K562 (cell line): ENCODE measurements around the gene KDM4C. TPM values are rescaled to one million over a fixed set of nuclear protein-coding genes. Genes with fewer than 3 reads are reported as not detected.

Experiments used
- ATAC-seq: fragments of 200-7000 bp; cut with Tn5 transposase; 3 replicates; pipeline ENCODE4 v1.9.1; 2020; ENCODE audit warnings: moderate library complexity
- BruUV-seq: library from RNA; stranded (reverse); fragments of 400-500 nt; replicated peaks from 2 replicates; lab custom pipeline; 2021; lab: Mats Ljungman, UMichigan
- CTCF ChIA-PET: fragments of 300-600 bp; formaldehyde crosslinking; extraction: SDS; loops from one replicate; lab custom pipeline; 2021; ENCODE audit warnings: low intra/inter-chr PET ratio; lab: Yijun Ruan, JAX
- POLR2A ChIA-PET: fragments of 300-600, 350-650 bp; sonication (Branson Sonifier 250); formaldehyde crosslinking; extraction: SDS; loops from one replicate; lab custom pipeline; 2021; ENCODE audit warnings: antibody characterized with exemption, inconsistent platforms; lab: Yijun Ruan, JAX
- DNase-seq, 4 experiments: peaks; one replicate each; pipeline versions ENCODE4 v3.0.0 to v3.0.0-alpha.2; 2011 to 2018; ENCODE audit warnings: low spot score in 3 of 4, mixed read lengths in 3 of 4; ENCODE audit errors: extremely low read depth in 1 of 4
- FAIRE-seq: peaks from 2 replicates; lab custom pipeline; 2011; peaks lifted over from hg19 to GRCh38; lab: Jason Lieb, UNC
- H2AFZ ChIP-seq: 2 replicates; pipeline ENCODE4 v1.6.0; 2011; ENCODE audit warnings: low read depth, low read length, control low read depth, inconsistent platforms
- H3K27ac ChIP-seq: fragments of 200-600 bp; 3 replicates; pipeline ENCODE4 v1.8.0; 2011; ENCODE audit warnings: low read depth, mild to moderate bottlenecking, control low read depth, inconsistent platforms, low read length, moderate library complexity, mixed read lengths; ENCODE audit errors: extremely low read depth
- H3K27me3 ChIP-seq, 2 experiments: fragments of 300-600 bp in 1 of 2; 2 replicates in 1 of 2; 3 replicates in 1 of 2; pipeline versions ENCODE4 v1.6.0 to v1.8.0; 2011; ENCODE audit warnings: inconsistent platforms in 2 of 2, low read length in 2 of 2, mild to moderate bottlenecking in 1 of 2, mixed read lengths in 1 of 2, moderate library complexity in 1 of 2; ENCODE audit not compliant: control insufficient read depth in 2 of 2, insufficient read depth in 2 of 2
- H3K36me3 ChIP-seq: fragments of 300-600 bp; 3 replicates; pipeline ENCODE4 v1.8.0; 2011; ENCODE audit warnings: mild to moderate bottlenecking, low read length, inconsistent platforms; ENCODE audit not compliant: control insufficient read depth, insufficient read depth
- H3K4me1 ChIP-seq, 2 experiments: fragments of 200-600 bp in 1 of 2; replicated peaks in 1 of 2; 2 replicates in 1 of 2; 3 replicates in 1 of 2; pipeline versions ENCODE4 v1.5.1 to v1.8.0; 2011; ENCODE audit warnings: inconsistent platforms in 2 of 2, low read length in 2 of 2, mild to moderate bottlenecking in 1 of 2, mixed read lengths in 1 of 2, moderate library complexity in 1 of 2; ENCODE audit not compliant: control insufficient read depth in 2 of 2, insufficient read depth in 2 of 2
- H3K4me2 ChIP-seq: 2 replicates; pipeline ENCODE4 v1.6.1; 2011; ENCODE audit warnings: low read length, control low read depth, inconsistent platforms, mixed read lengths; ENCODE audit not compliant: insufficient read depth
- H3K4me3 ChIP-seq: fragments of 200-600 bp; sonication (generic), shearing (Covaris generic); 2 replicates; pipeline ENCODE4 v1.5.1; 2016; ENCODE audit warnings: control low read depth, inconsistent platforms
- H3K79me2 ChIP-seq: fragments of 200-600 bp; 3 replicates; pipeline ENCODE4 v1.8.0; 2011; ENCODE audit warnings: low read length, inconsistent platforms; ENCODE audit not compliant: control insufficient read depth, insufficient read depth
- H3K9ac ChIP-seq, 2 experiments: 2 replicates each; pipeline versions ENCODE4 v1.6.0 to v1.6.1; 2011; ENCODE audit warnings: low read depth in 2 of 2, low read length in 2 of 2, control low read depth in 1 of 2, inconsistent platforms in 1 of 2, mild to moderate bottlenecking in 1 of 2, mixed read lengths in 1 of 2; ENCODE audit not compliant: insufficient read depth in 1 of 2
- H3K9me1 ChIP-seq: one replicate; pipeline ENCODE4 v1.6.0; 2011; ENCODE audit warnings: inconsistent platforms, mild to moderate bottlenecking, low read length, moderate library complexity; ENCODE audit not compliant: control insufficient read depth, insufficient read depth
- H3K9me3 ChIP-seq: replicated peaks from 2 replicates; pipeline ENCODE4 v1.5.1; 2011; ENCODE audit warnings: low read depth, low read length, inconsistent platforms; ENCODE audit not compliant: control insufficient read depth, insufficient read depth
- H4K20me1 ChIP-seq: replicated peaks from 2 replicates; pipeline ENCODE4 v1.6.1; 2011; ENCODE audit warnings: low read length, inconsistent platforms, mixed read lengths; ENCODE audit not compliant: control insufficient read depth, insufficient read depth
- CEBPG ChIP-seq, 3 experiments: fragments of 200-800 bp in 1 of 3; sonication (Bioruptor generic) in 1 of 3; sonication (generic) in 1 of 3; formaldehyde crosslinking in 1 of 3; IDR thresholded peaks in 2 of 3; conservative IDR thresholded peaks in 1 of 3; 2 replicates each; pipeline versions ENCODE4 v1.6.1 to v1.8.0; 2016 to 2022; ENCODE audit warnings: missing compliant biosample characterization in 2 of 3, missing genetic modification characterization in 2 of 3, mild to moderate bottlenecking in 1 of 3, missing genetic modification reagents in 1 of 3
- MEIS2 ChIP-seq: fragments of 450-650 bp; IDR thresholded peaks from 2 replicates; pipeline ENCODE4 v1.6.1; 2014; ENCODE audit warnings: mild to moderate bottlenecking; ENCODE audit not compliant: partially characterized antibody
- ZNF384 ChIP-seq: IDR thresholded peaks from 2 replicates; pipeline ENCODE4 v1.6.1; 2012; ENCODE audit warnings: low read depth, low read length, improper control_type of control experiment
- WGBS: fragments of 100-300 bp; shearing (Covaris generic); methylation state at CpG from one replicate; pipeline ENCODE4 v1.1.6; 2016; ENCODE audit warnings: low coverage, mixed read lengths; ENCODE audit not compliant: insufficient coverage; ENCODE audit errors: missing lambda C conversion rate; 5-methylcytosine and 5-hydroxymethylcytosine counted together
- in situ Hi-C: fragments of 300-500 bp; cut with MboI; formaldehyde crosslinking; loops from 4 replicates; pipeline ENCODE4 v1.15.0; 2018; ENCODE audit warnings: inconsistent platforms, mixed read lengths
- intact Hi-C: fragments of 100-400 bp; cut with micrococcal nuclease; formaldehyde crosslinking; loops from 2 replicates; pipeline ENCODE4 v1.14.2; 2022
- polyA plus RNA-seq, 8 experiments: library from polyadenylated mRNA; depleted of rRNA in 4 of 8; stranded (reverse) in 5 of 8; unstranded in 3 of 8; fragments of >200 nt; fragmentation: Nextera tagmentation in 2 of 8; fragmentation: Illumina TruSeq in 1 of 8; extraction: Ambion mirVana in 2 of 8; extraction: Trizol in 1 of 8; gene quantifications; 2 replicates each; pipeline versions ENCODE4 v1.2.1 to v1.2.3, GENCODE V29; 2011 to 2014; ENCODE audit warnings: inconsistent platforms in 1 of 8, missing spikeins in 1 of 8
- total RNA-seq, 7 experiments: library from RNA; depleted of rRNA in 6 of 7; stranded (reverse); fragments of >200 nt in 6 of 7; fragmentation: Illumina TruSeq in 2 of 7; extraction: Trizol in 2 of 7; gene quantifications; 2 replicates each; pipeline versions ENCODE4 v1.2.1 to v1.2.3, GENCODE V29; 2011 to 2021; ENCODE audit warnings: low replicate concordance in 1 of 7
- TF ChIP-seq, protein P1 (sequence below): sonication (generic); formaldehyde crosslinking; IDR thresholded peaks from 2 replicates; pipeline ENCODE4 v1.8.0; 2022; ENCODE audit warnings: mild to moderate bottlenecking, missing genetic modification reagents
- TF ChIP-seq, protein P2 (sequence below): fragments of 450-650 bp; formaldehyde crosslinking; IDR thresholded peaks from 2 replicates; pipeline ENCODE4 v1.4.0; 2022; ENCODE audit warnings: mild to moderate bottlenecking, moderate library complexity
- TF ChIP-seq, protein P3 (sequence below), 2 experiments: IDR thresholded peaks in 1 of 2; conservative IDR thresholded peaks in 1 of 2; 2 replicates each; pipeline ENCODE4 v1.6.1; 2016; ENCODE audit warnings: low read depth in 2 of 2, mild to moderate bottlenecking in 1 of 2, missing compliant biosample characterization in 1 of 2, missing genetic modification characterization in 1 of 2, moderate library complexity in 1 of 2
- TF ChIP-seq, protein P4 (sequence below): fragments of 250-450 bp; sonication (Bioruptor Pico); IDR thresholded peaks from 2 replicates; pipeline ENCODE4 v1.4.0; 2020; ENCODE audit warnings: mild to moderate bottlenecking, moderate library complexity

Gene KDM4C
- total and polyA plus RNA-seq, 9 of the 15 experiments (the other 6 are each of a cell fraction or from before 2014, with no cell fraction given): 5.4 to 17.0 (median 12.6) TPM

DNA sequence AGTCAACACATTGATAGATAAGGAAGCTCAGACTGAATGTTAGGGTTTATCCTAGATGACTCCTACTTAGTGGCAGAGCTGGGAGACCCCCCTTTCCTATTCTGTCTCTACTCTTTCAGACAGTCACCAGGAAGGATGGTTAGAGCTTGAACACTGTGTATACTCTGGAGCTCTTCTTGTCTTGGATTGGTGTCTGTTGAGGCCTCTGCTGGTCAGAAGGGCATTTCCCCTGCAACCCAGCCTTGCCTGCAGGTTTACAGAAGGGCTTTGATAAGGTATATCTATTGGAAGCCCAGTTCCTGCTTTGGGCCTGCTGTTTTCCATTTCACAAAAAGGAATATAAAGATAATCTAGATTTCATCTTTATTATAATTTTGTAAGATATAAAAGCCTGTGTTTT lies 71.8 kb downstream of the KDM4C start (continued):
- TF ChIP-seq, protein P1, sequence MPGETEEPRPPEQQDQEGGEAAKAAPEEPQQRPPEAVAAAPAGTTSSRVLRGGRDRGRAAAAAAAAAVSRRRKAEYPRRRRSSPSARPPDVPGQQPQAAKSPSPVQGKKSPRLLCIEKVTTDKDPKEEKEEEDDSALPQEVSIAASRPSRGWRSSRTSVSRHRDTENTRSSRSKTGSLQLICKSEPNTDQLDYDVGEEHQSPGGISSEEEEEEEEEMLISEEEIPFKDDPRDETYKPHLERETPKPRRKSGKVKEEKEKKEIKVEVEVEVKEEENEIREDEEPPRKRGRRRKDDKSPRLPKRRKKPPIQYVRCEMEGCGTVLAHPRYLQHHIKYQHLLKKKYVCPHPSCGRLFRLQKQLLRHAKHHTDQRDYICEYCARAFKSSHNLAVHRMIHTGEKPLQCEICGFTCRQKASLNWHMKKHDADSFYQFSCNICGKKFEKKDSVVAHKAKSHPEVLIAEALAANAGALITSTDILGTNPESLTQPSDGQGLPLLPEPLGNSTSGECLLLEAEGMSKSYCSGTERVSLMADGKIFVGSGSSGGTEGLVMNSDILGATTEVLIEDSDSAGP (CRISPR knock-in tag): no peak
- TF ChIP-seq, protein P2, sequence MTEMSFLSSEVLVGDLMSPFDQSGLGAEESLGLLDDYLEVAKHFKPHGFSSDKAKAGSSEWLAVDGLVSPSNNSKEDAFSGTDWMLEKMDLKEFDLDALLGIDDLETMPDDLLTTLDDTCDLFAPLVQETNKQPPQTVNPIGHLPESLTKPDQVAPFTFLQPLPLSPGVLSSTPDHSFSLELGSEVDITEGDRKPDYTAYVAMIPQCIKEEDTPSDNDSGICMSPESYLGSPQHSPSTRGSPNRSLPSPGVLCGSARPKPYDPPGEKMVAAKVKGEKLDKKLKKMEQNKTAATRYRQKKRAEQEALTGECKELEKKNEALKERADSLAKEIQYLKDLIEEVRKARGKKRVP (CRISPR knock-in tag): no peak

DNA sequence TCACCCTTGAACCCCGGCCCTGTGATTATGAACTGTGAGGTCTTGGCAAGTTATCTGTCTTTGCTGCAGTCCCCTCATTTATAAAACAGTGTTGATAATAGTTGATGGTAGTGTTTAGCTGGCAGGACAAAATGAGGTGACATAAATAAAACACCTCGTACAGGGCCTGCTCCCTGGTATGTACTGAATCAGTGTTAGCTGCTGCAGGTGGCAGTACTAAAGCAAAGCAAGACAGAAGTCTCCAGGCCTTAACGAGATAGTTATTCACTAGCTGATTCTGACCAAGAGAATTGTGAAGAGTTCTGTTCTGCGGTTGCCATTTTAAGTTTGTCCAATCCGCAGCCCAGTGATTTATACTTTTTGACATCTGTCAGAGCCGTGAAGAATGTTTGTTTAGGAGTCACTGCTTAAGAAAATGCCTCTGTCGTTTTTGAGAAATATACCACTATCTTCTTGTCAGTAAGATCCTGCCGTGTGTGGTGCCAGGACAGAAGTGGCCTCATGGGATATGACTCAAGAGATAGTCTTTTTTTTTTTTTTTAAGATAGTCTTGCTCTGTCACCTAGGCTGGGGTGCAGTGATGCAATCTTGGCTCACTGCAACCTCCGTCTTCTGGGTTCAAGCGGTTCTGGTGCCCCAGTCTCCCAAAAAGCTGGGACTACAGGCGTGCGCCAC lies 75.9 kb downstream of the KDM4C start:
- peaks cover 4% of the 10 kb centered on the region; the same call in 1 of the 2 replicates for H3K9me3 ChIP-seq
- H2AFZ ChIP-seq: peak overlapping the region; percentile 55
- no peak overlapping the region for H3K4me2 ChIP-seq
- H3K4me3 ChIP-seq: no peak overlapping the region
- no peaks in the 10 kb centered on the region for H3K9me1 ChIP-seq
- intact Hi-C loops: no loop called here
- peak overlapping the region; percentile 41; the same call in 1 of the 3 replicates for H3K27ac ChIP-seq
- in situ Hi-C loops: no loop called here
- H3K36me3 ChIP-seq: 0 out of 3 replicates have a peak, but pooled peaks cover 2% of the 10 kb centered on the region
- no peaks in the 10 kb centered on the region for H4K20me1 ChIP-seq
- POLR2A ChIA-PET: no interaction called here
- FAIRE-seq (no peak), DNase-seq (peak in 1 of 4 experiments; percentile 3), ATAC-seq (0 out of 3 replicates have a peak, but pooled peaks have one; percentile 35)
- no TSS peak for BruUV-seq
- no peaks in the 10 kb centered on the region; a peak in 2 of 5 replicates for H3K4me1 ChIP-seq
- H3K9ac ChIP-seq: no peak overlapping the region
- H3K27me3 ChIP-seq: no peaks in the 10 kb centered on the region
- CTCF ChIA-PET: no interaction called here
- WGBS: 50% methylated on average over 12 of the region's 12 CpGs
- H3K79me2 ChIP-seq: no peaks in the 10 kb centered on the region
- TF ChIP-seq ZNF384 (peak; percentile 56; the same call in 1 of the 2 replicates), MEIS2 (peak; percentile 67), CEBPG (CRISPR knock-in tag; IDR thresholded peaks at IDR 0.05) (no peak), CEBPG (tag; conservative IDR thresholded peaks at IDR 0.05 in 1 of 2, IDR thresholded peaks at IDR 0.05 in 1 of 2) (peak; percentile 50 to 63; a peak in 3 of 4 replicates)
- TF ChIP-seq, protein P3, sequence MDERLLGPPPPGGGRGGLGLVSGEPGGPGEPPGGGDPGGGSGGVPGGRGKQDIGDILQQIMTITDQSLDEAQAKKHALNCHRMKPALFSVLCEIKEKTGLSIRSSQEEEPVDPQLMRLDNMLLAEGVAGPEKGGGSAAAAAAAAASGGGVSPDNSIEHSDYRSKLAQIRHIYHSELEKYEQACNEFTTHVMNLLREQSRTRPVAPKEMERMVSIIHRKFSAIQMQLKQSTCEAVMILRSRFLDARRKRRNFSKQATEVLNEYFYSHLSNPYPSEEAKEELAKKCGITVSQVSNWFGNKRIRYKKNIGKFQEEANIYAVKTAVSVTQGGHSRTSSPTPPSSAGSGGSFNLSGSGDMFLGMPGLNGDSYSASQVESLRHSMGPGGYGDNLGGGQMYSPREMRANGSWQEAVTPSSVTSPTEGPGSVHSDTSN (CRISPR knock-in tag; IDR thresholded peaks at IDR 0.05; ENCODE audit: low read depth): no peak
- TF ChIP-seq, protein P3 (tag; conservative IDR thresholded peaks at IDR 0.05; ENCODE audit: low read depth): peak; percentile 64
- TF ChIP-seq, protein P4, sequence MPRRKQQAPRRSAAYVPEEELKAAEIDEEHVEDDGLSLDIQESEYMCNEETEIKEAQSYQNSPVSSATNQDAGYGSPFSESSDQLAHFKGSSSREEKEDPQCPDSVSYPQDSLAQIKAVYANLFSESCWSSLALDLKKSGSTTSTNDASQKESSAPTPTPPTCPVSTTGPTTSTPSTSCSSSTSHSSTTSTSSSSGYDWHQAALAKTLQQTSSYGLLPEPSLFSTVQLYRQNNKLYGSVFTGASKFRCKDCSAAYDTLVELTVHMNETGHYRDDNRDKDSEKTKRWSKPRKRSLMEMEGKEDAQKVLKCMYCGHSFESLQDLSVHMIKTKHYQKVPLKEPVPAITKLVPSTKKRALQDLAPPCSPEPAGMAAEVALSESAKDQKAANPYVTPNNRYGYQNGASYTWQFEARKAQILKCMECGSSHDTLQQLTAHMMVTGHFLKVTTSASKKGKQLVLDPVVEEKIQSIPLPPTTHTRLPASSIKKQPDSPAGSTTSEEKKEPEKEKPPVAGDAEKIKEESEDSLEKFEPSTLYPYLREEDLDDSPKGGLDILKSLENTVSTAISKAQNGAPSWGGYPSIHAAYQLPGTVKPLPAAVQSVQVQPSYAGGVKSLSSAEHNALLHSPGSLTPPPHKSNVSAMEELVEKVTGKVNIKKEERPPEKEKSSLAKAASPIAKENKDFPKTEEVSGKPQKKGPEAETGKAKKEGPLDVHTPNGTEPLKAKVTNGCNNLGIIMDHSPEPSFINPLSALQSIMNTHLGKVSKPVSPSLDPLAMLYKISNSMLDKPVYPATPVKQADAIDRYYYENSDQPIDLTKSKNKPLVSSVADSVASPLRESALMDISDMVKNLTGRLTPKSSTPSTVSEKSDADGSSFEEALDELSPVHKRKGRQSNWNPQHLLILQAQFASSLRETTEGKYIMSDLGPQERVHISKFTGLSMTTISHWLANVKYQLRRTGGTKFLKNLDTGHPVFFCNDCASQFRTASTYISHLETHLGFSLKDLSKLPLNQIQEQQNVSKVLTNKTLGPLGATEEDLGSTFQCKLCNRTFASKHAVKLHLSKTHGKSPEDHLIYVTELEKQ (CRISPR knock-in tag): no peak
